Astrocyte (in vitro differentiated cells and primary cell): ENCODE data around the gene ROR2.

ENCODE experiments used
- CTCF ChIP-seq: IDR thresholded peaks from 2 replicates; pipeline ENCODE4 v1.5.1; 2011; ENCODE audit warnings: low read depth, mild to moderate bottlenecking, inconsistent platforms, low read length, moderate library complexity; ENCODE audit not compliant: insufficient read depth
- EZH2 ChIP-seq: IDR thresholded peaks from 2 replicates; pipeline ENCODE4 v1.6.1; 2012; ENCODE audit warnings: mild to moderate bottlenecking, low read length, inconsistent platforms; ENCODE audit not compliant: insufficient read depth

- TF ChIP-seq EZH2 (no peak), CTCF (no peak)
Observed at GRCh38 chr9:91647371-91647770, 302.7 kb downstream of the ROR2 start.
